Epithelial cell of proximal tubule (primary cell): Measurements from ENCODE around the gene DDX39A. TPM values are rescaled to one million over a fixed set of nuclear protein-coding genes. Genes with fewer than 3 reads are reported as not detected.

Experiments
- DNase-seq: peaks from one replicate; pipeline ENCODE4 v3.0.0-alpha.2; 2011; ENCODE audit warnings: low read depth
- H3K4me3 ChIP-seq: 2 replicates; pipeline ENCODE4 v1.5.1; 2011; ENCODE audit warnings: low read depth, mild to moderate bottlenecking, low read length
- CTCF ChIP-seq: conservative IDR thresholded peaks from 2 replicates; pipeline ENCODE4 v1.5.1; 2012; ENCODE audit warnings: low read depth, mild to moderate bottlenecking, low read length
- total RNA-seq: library from RNA; depleted of rRNA; stranded (reverse); fragments of >200 nt; gene quantifications from 2 replicates; pipeline ENCODE4 v1.2.3, GENCODE V29; 2015

DDX39A gene
- total RNA-seq, 1 donor from 2014 or later: 113 TPM

DNA sequence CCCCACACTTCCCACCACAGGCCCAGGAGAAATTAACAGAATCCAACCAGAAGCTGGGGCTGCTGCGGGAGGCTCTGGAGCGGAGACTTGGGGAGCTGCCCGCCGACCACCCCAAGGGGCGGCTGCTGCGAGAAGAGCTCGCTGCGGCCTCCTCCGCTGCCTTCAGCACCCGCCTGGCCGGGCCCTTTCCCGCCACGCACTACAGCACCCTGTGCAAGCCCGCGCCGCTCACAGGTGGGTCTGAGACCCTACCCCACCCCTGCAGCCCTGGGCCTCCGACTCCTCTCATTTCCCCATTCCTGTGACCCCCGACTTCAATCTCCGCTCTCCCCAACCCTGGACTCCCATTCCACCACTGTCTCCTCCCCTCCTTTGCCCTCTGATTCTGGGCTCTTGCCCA, 31.7 kb upstream of the DDX39A start:
- no peak overlapping the region for H3K4me3 ChIP-seq
- no peak for TF ChIP-seq CTCF
- DNase-seq: no peak

DNA sequence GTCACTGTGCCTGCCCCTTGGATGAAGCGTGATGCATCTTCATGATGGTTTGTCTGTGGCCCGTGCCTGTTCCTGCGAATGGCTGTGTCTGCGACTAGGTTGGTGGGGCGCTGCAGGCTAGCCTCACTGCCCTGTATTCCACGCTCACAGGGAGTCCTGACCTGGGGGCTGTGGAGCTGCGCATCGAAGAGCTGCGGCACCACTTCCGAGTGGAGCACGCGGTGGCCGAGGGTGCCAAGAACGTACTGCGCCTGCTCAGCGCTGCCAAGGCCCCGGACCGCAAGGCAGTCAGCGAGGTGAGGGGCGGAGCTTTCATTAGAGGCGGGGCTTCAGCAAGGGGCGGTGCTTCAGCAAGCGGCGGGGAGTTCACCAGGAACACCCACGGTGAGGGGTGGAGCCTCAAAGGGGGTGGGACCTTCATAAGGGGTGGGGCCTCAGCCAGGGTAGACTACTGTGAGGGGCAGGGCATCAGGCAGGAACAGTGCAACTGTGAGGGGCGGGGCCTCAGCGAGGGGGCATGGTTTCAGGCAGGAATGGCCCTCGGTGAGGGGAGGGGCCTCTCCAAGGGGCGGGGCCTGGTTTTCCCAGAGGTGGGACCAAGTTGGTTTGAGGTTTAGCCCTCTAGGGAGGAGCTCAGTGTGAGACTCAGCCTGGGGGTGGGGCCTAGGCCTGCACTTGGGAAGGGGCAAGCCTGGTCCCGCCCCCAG, 31.2 kb upstream of the DDX39A start:
- no peak overlapping the region for H3K4me3 ChIP-seq
- DNase-seq: no peak
- no peak for TF ChIP-seq CTCF

DNA sequence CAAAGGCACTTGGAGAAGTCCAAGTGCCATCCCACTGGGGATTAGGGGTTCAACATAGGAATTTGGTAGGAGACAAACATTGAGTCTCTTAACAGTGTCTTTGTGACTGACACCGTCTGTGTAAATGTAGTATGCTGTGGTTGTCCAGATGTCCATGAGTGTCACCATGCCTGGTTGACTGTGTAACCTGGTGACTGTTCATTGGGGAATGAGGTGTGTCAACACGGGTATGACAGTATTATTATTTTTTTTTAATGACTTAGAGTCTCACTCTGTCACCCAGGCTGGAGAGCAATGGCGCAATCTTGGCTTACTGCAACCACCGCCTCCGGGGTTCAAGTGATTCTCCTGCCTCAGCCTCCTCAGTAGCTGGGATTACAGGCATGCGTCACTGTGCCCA, 30.2 kb upstream of the DDX39A start:
- H3K4me3 ChIP-seq: no peak overlapping the region
- no peak for DNase-seq
- TF ChIP-seq CTCF: no peak

DNA sequence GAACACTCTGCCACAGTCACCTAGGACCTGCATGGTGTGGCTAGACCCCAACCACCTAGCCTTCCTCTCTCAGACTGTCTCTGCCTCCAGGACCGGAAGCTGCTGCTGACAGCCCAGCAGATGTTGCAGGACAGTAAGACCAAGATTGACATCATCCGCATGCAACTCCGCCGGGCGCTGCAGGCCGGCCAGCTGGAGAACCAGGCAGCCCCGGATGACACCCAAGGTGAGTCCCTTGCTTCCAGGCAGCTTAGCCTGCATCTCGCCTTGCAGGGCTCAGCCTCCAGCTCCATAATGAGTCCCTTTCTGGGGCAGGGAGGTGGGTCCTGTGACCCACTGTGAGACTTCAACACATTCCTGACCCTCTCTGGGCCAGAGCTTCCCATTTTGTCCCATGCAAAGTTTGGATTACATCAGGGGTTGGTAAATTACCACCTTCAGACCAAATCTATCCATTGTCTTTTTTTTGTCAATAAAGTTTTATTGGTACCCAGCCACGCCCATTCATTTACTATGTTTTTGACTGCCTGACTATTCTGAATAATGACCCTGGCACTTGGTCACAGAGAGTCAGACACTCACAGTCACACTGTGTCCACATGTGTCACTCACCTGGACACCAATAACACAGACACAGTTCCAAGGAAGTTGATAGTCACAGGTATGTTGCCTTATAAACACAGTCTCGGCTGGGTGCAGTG, 27.3 kb upstream of the DDX39A start:
- TF ChIP-seq CTCF: no peak
- H3K4me3 ChIP-seq: no peak overlapping the region
- DNase-seq: no peak

- H3K4me3 ChIP-seq: no peak overlapping the region
- no peak for DNase-seq
- TF ChIP-seq CTCF: no peak
These were observed 24.6 kb upstream of the DDX39A start for GRCh38 chr19:14443632-14444216.

GRCh38 chr19:14442891-14443631, 23.9 kb upstream of the DDX39A start:
- no peak for TF ChIP-seq CTCF
- H3K4me3 ChIP-seq: no peak overlapping the region
- no peak for DNase-seq
